Lower leg skin (tissue), 3 donors: Measurements from ENCODE around the gene RCOR1.

Experiments
- POLR2A ChIP-seq, 2 donors: fragments of 450-650 bp; IDR thresholded peaks; one replicate each; pipeline ENCODE4 v1.6.1; 2016 to 2017; ENCODE audit warnings: antibody characterized with exemption in 2 of 2, mild to moderate bottlenecking in 1 of 2, moderate library complexity in 1 of 2
- TF ChIP-seq, protein P1 (sequence below), 3 donors: fragments of 450-650 bp; IDR thresholded peaks; one replicate each; pipeline ENCODE4 v1.5.1; 2016; ENCODE audit warnings: antibody characterized with exemption in 3 of 3, mild to moderate bottlenecking in 3 of 3, moderate library complexity in 2 of 3

DNA sequence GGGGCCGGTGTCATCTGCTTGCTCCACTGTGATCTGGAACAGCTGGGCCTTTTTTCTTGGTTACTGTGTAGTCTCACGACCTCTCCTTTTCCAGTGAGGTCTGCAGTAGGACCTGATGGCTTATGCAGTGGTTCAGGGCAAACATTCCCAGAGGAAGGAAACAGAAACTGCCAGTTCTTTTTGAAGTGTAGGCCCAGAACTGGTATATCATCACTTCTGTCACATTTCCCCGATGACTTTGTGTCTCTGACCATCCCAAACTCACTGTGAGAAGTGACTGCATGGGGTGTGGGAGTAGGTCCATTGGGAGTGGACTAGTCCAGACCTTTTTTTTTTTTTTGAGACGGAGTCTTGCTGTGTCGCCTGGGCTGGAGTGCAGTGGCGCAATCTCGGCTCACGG is 38.4 kb downstream of the RCOR1 start:
- TF ChIP-seq, protein P1, sequence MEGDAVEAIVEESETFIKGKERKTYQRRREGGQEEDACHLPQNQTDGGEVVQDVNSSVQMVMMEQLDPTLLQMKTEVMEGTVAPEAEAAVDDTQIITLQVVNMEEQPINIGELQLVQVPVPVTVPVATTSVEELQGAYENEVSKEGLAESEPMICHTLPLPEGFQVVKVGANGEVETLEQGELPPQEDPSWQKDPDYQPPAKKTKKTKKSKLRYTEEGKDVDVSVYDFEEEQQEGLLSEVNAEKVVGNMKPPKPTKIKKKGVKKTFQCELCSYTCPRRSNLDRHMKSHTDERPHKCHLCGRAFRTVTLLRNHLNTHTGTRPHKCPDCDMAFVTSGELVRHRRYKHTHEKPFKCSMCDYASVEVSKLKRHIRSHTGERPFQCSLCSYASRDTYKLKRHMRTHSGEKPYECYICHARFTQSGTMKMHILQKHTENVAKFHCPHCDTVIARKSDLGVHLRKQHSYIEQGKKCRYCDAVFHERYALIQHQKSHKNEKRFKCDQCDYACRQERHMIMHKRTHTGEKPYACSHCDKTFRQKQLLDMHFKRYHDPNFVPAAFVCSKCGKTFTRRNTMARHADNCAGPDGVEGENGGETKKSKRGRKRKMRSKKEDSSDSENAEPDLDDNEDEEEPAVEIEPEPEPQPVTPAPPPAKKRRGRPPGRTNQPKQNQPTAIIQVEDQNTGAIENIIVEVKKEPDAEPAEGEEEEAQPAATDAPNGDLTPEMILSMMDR (IDR thresholded peaks at IDR 0.05), result no peak
- no peak for TF ChIP-seq POLR2A (IDR thresholded peaks at IDR 0.05)
